Measurements from ENCODE around the gene NCAPD3.
"Not testable (repeated sequence)": the region's sequence is repeated elsewhere in the genome, so short reads cannot be mapped to it uniquely, and the experiment has no call there.

NCAPD3 gene

DNA sequence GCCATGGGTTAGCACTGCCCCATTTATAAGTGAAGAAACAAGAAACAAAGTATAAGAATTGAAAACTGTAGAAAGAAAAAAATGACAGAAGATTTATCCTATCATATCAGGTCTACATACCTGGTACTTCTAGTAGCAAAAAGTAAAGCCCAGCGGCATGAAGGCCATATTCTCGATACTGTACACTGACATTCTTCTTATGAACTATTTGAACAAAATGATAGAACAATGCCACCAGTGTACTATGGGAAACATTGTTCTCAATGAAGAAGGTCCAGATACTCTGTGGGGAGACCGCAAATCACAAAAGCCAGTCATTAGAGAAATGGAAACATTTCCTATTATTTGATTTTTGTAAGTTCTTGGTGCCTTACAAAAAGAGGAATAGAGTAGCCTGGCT is 7.0 kb downstream of the NCAPD3 start:
- no peak overlapping the region for H3K4me3 Mint-ChIP-seq
- no peaks in the 10 kb centered on the region for H3K27me3 Mint-ChIP-seq
- peaks cover 67% of the 10 kb centered on the region for H3K36me3 Mint-ChIP-seq (ENCODE audit: low read depth)
- no peak overlapping the region for H3K27ac Mint-ChIP-seq
- no peaks in the 10 kb centered on the region for H3K9me3 Mint-ChIP-seq
- peaks cover 26% of the 10 kb centered on the region for H3K4me1 Mint-ChIP-seq (ENCODE audit: low read depth)

- peaks cover 19% of the 10 kb centered on the region for H3K4me1 Mint-ChIP-seq (ENCODE audit: low read depth)
- no peaks in the 10 kb centered on the region for H3K27me3 Mint-ChIP-seq
- no peak overlapping the region for H3K27ac Mint-ChIP-seq
- H3K36me3 Mint-ChIP-seq (ENCODE audit: low read depth): peaks cover 73% of the 10 kb centered on the region
- no peak overlapping the region for H3K4me3 Mint-ChIP-seq
- H3K9me3 Mint-ChIP-seq: no peaks in the 10 kb centered on the region
Measured at GRCh38 chr11:134215836-134216235, 7.9 kb downstream of the NCAPD3 start.

- H3K36me3 Mint-ChIP-seq (ENCODE audit: low read depth): peaks cover 80% of the 10 kb centered on the region
- H3K27me3 Mint-ChIP-seq: no peaks in the 10 kb centered on the region
- H3K4me1 Mint-ChIP-seq (ENCODE audit: low read depth): no peaks in the 10 kb centered on the region
- H3K27ac Mint-ChIP-seq: no peak overlapping the region
- H3K9me3 Mint-ChIP-seq: no peaks in the 10 kb centered on the region
- no peak overlapping the region for H3K4me3 Mint-ChIP-seq
Measured at GRCh38 chr11:134207538-134208239, 16.1 kb downstream of the NCAPD3 start.

DNA sequence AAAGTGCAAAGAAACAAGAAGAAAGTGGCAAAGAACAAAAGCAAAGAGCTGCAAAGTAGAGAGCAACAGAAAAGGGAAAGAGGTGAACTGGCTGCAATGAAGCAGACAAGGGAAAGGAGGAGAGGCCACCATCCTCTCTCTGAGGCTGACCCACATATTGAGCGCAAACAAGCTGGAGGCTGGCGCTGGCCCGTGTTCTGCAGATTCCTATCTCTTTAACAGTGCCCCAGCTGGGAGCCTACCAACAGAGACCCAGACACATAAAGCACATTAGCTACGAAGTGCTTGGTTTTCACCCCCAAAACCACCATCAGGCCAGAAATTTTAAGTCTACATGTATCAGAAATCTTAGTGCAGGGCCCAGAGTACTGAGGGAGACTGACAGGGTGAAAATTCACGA is 17.6 kb downstream of the NCAPD3 start:
- Mint-ChIP-seq H3K9me3 (no peaks in the 10 kb centered on the region), H3K36me3 (ENCODE audit: low read depth) (peaks cover 83% of the 10 kb centered on the region), H3K4me1 (ENCODE audit: low read depth) (no peaks in the 10 kb centered on the region), H3K27ac (no peak overlapping the region), H3K27me3 (no peaks in the 10 kb centered on the region), H3K4me3 (no peak overlapping the region)

DNA sequence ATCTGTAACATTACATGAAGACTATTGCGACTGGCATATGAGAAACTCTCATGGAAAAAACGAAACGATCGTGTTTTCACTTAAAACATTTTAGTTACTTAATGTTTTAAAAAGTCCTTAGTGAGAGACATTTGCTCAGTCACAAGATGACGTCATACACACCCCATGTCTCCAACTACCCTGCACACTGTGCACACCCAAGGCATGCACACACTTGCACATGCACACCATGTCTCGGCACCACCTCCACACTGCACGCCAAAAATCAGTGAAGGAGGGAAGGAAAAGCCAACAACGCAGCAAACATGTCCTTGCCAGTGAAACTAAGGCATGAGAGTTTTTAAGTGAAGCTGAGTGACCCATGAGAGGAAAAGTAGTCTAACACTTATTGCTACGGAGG is 18.0 kb downstream of the NCAPD3 start:
- peaks cover 83% of the 10 kb centered on the region for H3K36me3 Mint-ChIP-seq (ENCODE audit: low read depth)

GRCh38 chr11:134202661-134203060 is 21.1 kb downstream of the NCAPD3 start:
- peaks cover 90% of the 10 kb centered on the region for H3K36me3 Mint-ChIP-seq (ENCODE audit: low read depth)
- H3K9me3 Mint-ChIP-seq: no peaks in the 10 kb centered on the region
- no peak overlapping the region for H3K4me3 Mint-ChIP-seq
- H3K27ac Mint-ChIP-seq: no peak overlapping the region
- H3K4me1 Mint-ChIP-seq (ENCODE audit: low read depth): no peaks in the 10 kb centered on the region
- no peaks in the 10 kb centered on the region for H3K27me3 Mint-ChIP-seq

More for the DNA sequence above, 18.0 kb downstream of the NCAPD3 start:
- H3K27me3 Mint-ChIP-seq: no peaks in the 10 kb centered on the region
- H3K27ac Mint-ChIP-seq: no peak overlapping the region
- H3K9me3 Mint-ChIP-seq: no peaks in the 10 kb centered on the region
- H3K4me3 Mint-ChIP-seq: no peak overlapping the region
- H3K4me1 Mint-ChIP-seq (ENCODE audit: low read depth): no peaks in the 10 kb centered on the region

- peaks cover 92% of the 10 kb centered on the region for H3K36me3 Mint-ChIP-seq (ENCODE audit: low read depth)
- no peaks in the 10 kb centered on the region for H3K4me1 Mint-ChIP-seq (ENCODE audit: low read depth)
Measured at GRCh38 chr11:134200688-134201087, 23.1 kb downstream of the NCAPD3 start.

DNA sequence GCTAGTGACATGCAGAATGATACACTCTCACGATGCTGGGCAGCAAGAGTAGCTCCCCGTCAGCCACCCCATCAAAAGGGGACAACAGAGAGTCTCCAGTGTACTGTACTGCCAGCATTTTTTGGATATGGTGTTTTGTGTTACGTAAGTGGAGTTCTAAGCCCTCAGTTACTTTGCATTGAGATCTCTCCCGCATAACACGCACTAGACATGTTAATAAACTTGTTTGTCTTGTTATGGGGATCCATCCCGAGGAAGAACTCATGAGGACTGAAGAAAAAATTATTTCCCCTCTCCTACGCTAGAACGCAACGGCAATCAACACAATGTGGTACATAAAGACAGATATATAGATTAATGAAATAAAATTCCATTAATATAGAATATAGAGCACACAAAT is 24.2 kb downstream of the NCAPD3 start:
- H3K9me3 Mint-ChIP-seq: no peaks in the 10 kb centered on the region
- no peak overlapping the region for H3K27ac Mint-ChIP-seq

More at GRCh38 chr11:134200688-134201087, 23.1 kb downstream of the NCAPD3 start:
- H3K27ac Mint-ChIP-seq: no peak overlapping the region
- H3K4me3 Mint-ChIP-seq: no peak overlapping the region
- no peaks in the 10 kb centered on the region for H3K9me3 Mint-ChIP-seq
- H3K27me3 Mint-ChIP-seq: no peaks in the 10 kb centered on the region

DNA sequence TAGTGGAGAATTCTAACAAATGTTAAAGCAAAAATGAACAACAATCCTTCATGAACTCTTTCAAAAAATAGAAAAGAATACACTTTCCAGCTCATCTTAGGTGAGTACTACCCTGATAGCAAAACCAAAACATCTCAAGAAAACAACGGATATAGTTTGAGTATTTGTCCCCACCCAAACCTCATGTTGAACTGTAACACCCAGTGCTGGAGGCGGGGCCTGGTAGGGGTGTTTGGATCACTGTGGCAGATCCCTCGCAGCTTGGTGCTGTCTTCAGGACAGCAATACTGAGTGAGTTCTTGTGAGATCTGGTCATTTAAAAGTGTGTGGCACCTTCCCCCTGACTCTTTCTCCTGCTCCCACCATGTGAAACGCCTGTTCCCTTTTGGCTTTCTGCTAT is 27.0 kb downstream of the NCAPD3 start:
- Mint-ChIP-seq H3K27me3 (no peaks in the 10 kb centered on the region), H3K27ac (no peak overlapping the region), H3K36me3 (ENCODE audit: low read depth) (peaks cover 86% of the 10 kb centered on the region), H3K4me1 (ENCODE audit: low read depth) (no peaks in the 10 kb centered on the region), H3K9me3 (no peaks in the 10 kb centered on the region), H3K4me3 (no peak overlapping the region)

More for the DNA sequence above, 24.2 kb downstream of the NCAPD3 start:
- Mint-ChIP-seq H3K4me3 (no peak overlapping the region), H3K36me3 (ENCODE audit: low read depth) (peaks cover 91% of the 10 kb centered on the region), H3K27me3 (no peaks in the 10 kb centered on the region), H3K4me1 (ENCODE audit: low read depth) (no peaks in the 10 kb centered on the region)

GRCh38 chr11:134188092-134188491 is 35.7 kb downstream of the NCAPD3 start:
- H3K4me1 Mint-ChIP-seq (ENCODE audit: low read depth); H3K4me3 Mint-ChIP-seq; H3K27me3 Mint-ChIP-seq; H3K9me3 Mint-ChIP-seq; H3K27ac Mint-ChIP-seq: not testable (repeated sequence)
- H3K36me3 Mint-ChIP-seq (ENCODE audit: low read depth): peaks cover 87% of the 10 kb centered on the region

- Mint-ChIP-seq H3K9me3 (no peaks in the 10 kb centered on the region), H3K4me1 (ENCODE audit: low read depth) (no peaks in the 10 kb centered on the region), H3K27me3 (no peaks in the 10 kb centered on the region), H3K4me3 (no peak overlapping the region), H3K27ac (no peak overlapping the region), H3K36me3 (ENCODE audit: low read depth) (peaks cover 69% of the 10 kb centered on the region)
Measured at GRCh38 chr11:134181707-134182106, 42.1 kb downstream of the NCAPD3 start.

- H3K4me1 Mint-ChIP-seq (ENCODE audit: low read depth): no peaks in the 10 kb centered on the region
- no peak overlapping the region for H3K4me3 Mint-ChIP-seq
- no peak overlapping the region for H3K27ac Mint-ChIP-seq
- no peaks in the 10 kb centered on the region for H3K9me3 Mint-ChIP-seq
- H3K36me3 Mint-ChIP-seq (ENCODE audit: low read depth): peaks cover 73% of the 10 kb centered on the region
- no peaks in the 10 kb centered on the region for H3K27me3 Mint-ChIP-seq
Measured at GRCh38 chr11:134178032-134178674, 45.6 kb downstream of the NCAPD3 start.

GRCh38 chr11:134176284-134176683 is 47.5 kb downstream of the NCAPD3 start:
- no peak overlapping the region for H3K4me3 Mint-ChIP-seq
- no peaks in the 10 kb centered on the region for H3K27me3 Mint-ChIP-seq
- H3K4me1 Mint-ChIP-seq (ENCODE audit: low read depth): no peaks in the 10 kb centered on the region
- H3K9me3 Mint-ChIP-seq: no peaks in the 10 kb centered on the region
- H3K36me3 Mint-ChIP-seq (ENCODE audit: low read depth): peaks cover 76% of the 10 kb centered on the region
- H3K27ac Mint-ChIP-seq: no peak overlapping the region

- H3K4me1 Mint-ChIP-seq (ENCODE audit: low read depth): no peaks in the 10 kb centered on the region
- no peak overlapping the region for H3K4me3 Mint-ChIP-seq
- H3K27ac Mint-ChIP-seq: no peak overlapping the region
- H3K9me3 Mint-ChIP-seq: no peaks in the 10 kb centered on the region
- H3K27me3 Mint-ChIP-seq: no peaks in the 10 kb centered on the region
- peaks cover 71% of the 10 kb centered on the region for H3K36me3 Mint-ChIP-seq (ENCODE audit: low read depth)
Measured at GRCh38 chr11:134173296-134173695, 50.5 kb downstream of the NCAPD3 start.

DNA sequence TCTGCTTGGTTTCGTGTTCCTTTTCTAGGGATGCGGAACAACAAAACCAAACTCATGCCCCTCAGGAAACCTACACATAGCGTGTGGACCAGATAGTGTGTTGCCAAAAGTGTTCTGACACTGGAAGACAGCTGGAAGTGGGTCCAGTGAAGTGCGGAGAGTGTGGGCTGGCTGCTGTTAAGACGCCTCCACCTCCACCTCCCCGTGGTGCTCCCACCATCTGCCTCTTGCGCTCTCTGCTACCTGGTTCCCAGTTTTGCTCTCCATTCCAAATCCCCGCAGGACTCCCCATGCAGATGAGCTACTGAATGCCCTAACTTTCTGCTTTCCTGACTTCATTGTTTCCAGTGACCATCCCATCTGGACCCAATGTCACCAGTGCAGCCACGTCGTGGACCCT is 51.8 kb downstream of the NCAPD3 start:
- Mint-ChIP-seq H3K9me3 (no peaks in the 10 kb centered on the region), H3K27ac (peak overlapping the region; percentile 12), H3K4me3 (no peak overlapping the region), H3K36me3 (ENCODE audit: low read depth) (peaks cover 69% of the 10 kb centered on the region), H3K4me1 (ENCODE audit: low read depth) (no peaks in the 10 kb centered on the region), H3K27me3 (no peaks in the 10 kb centered on the region)

- Mint-ChIP-seq H3K36me3 (ENCODE audit: low read depth) (peaks cover 58% of the 10 kb centered on the region), H3K4me1 (ENCODE audit: low read depth) (no peaks in the 10 kb centered on the region), H3K27ac (no peak overlapping the region), H3K27me3 (no peaks in the 10 kb centered on the region), H3K9me3 (no peaks in the 10 kb centered on the region), H3K4me3 (no peak overlapping the region)
Measured at GRCh38 chr11:134170919-134171281, 52.9 kb downstream of the NCAPD3 start.
